ENCODE data around the gene ATP4B.

DNA sequence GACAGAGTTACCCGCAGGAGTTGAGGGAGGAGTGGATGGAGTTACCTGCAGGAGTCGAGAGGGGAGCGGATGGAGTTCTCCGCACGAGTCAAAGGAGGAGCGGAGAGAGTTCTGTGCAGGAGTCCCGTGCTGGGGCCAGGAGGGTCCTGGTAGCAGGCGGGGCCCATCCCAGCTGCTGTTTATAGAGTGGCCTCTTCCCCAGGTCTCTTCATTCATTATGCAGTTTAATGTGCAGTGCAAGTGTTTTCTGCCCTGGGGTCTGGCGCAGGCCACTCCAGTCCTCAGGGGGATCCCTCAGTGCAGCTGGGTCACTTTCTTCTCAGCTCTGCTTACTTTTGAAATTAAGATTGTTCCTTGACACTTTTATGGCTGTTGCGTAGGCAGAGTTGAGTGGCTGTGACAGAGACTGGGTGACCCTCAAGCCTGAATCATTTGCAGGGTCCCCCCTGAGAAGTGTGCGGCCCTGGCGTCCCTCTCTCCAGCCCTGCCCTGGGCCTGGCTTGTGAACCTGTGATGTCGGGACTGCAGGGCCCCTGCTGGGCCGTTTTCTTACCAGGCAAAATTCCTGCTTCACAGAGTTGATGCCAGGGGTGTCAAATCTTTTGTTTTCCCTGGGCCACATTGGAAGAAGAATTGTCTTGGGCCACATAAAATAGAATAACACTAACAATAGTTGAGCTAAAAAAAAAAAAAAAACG is 55.6 kb downstream of the ATP4B start:
- TF ChIP-seq, protein P1, sequence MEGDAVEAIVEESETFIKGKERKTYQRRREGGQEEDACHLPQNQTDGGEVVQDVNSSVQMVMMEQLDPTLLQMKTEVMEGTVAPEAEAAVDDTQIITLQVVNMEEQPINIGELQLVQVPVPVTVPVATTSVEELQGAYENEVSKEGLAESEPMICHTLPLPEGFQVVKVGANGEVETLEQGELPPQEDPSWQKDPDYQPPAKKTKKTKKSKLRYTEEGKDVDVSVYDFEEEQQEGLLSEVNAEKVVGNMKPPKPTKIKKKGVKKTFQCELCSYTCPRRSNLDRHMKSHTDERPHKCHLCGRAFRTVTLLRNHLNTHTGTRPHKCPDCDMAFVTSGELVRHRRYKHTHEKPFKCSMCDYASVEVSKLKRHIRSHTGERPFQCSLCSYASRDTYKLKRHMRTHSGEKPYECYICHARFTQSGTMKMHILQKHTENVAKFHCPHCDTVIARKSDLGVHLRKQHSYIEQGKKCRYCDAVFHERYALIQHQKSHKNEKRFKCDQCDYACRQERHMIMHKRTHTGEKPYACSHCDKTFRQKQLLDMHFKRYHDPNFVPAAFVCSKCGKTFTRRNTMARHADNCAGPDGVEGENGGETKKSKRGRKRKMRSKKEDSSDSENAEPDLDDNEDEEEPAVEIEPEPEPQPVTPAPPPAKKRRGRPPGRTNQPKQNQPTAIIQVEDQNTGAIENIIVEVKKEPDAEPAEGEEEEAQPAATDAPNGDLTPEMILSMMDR (conservative IDR thresholded peaks at IDR 0.05; ENCODE audit: low read depth, low read length), result no peak
- TF ChIP-seq EZH2phosphoT487 (IDR thresholded peaks at IDR 0.05; ENCODE audit: borderline replicate concordance, low read length) (no peak), EZH2 (IDR thresholded peaks at IDR 0.05; ENCODE audit: low read length, unreplicated experiment) (no peak)
